Fibroblast of upper back skin (primary cell): Measurements from ENCODE around the gene ZGLP1.
"Not testable (repeated sequence)": the region's sequence is repeated elsewhere in the genome, so short reads cannot be mapped to it uniquely, and the experiment has no call there.

Experiments
- DNase-seq: peaks from one replicate; pipeline ENCODE4 v3.0.0-alpha.2; 2013

Gene ZGLP1

GRCh38 chr19:10309423-10309822, at the start of gene ZGLP1:
Gene ZGLP1, minus strand, starts transcription at chr19:10309815.
- DNase-seq, result no peak

GRCh38 chr19:10356431-10356830, 46.8 kb upstream of the ZGLP1 start:
- DNase-seq, result no peak

GRCh38 chr19:10353793-10354391, 44.3 kb upstream of the ZGLP1 start:
- DNase-seq, result peak; percentile 24

GRCh38 chr19:10352764-10353671, 43.4 kb upstream of the ZGLP1 start:
- no peak for DNase-seq

- DNase-seq, result no peak
These were observed 36.9 kb upstream of the ZGLP1 start for GRCh38 chr19:10346509-10346908.

- DNase-seq, result no peak
These were observed 35.2 kb upstream of the ZGLP1 start for GRCh38 chr19:10344780-10345179.

GRCh38 chr19:10343495-10343894, 33.9 kb upstream of the ZGLP1 start:
- DNase-seq, result no peak

GRCh38 chr19:10339977-10340376, 30.4 kb upstream of the ZGLP1 start:
- DNase-seq, result no peak

- DNase-seq, result no peak
These were observed 29.9 kb upstream of the ZGLP1 start, which contains the start of gene ICAM3 for GRCh38 chr19:10339380-10339960. Gene ICAM3, minus strand, starts transcription at chr19:10339624. Its CDS starts 10 bp downstream, at chr19:10339614.

GRCh38 chr19:10338940-10339339, 29.3 kb upstream of the ZGLP1 start:
- no peak for DNase-seq

GRCh38 chr19:10336725-10337124, 27.1 kb upstream of the ZGLP1 start:
- not testable (repeated sequence) for DNase-seq

GRCh38 chr19:10335352-10335985, 25.9 kb upstream of the ZGLP1 start:
- DNase-seq, result no peak

GRCh38 chr19:10334588-10335351, 25.2 kb upstream of the ZGLP1 start:
- DNase-seq, result peak; percentile 90

- DNase-seq, result no peak
These were observed 24.4 kb upstream of the ZGLP1 start for GRCh38 chr19:10333758-10334587.

GRCh38 chr19:10332965-10333757, 23.5 kb upstream of the ZGLP1 start, which contains the start of gene RAVER1:
Gene RAVER1, minus strand, starts transcription at chr19:10333529. Its CDS starts 22 bp downstream, at chr19:10333507.
- DNase-seq, result peak; percentile 97

- DNase-seq, result no peak
These were observed 22.7 kb upstream of the ZGLP1 start for GRCh38 chr19:10332158-10332964.

- DNase-seq, result no peak
These were observed 19.9 kb upstream of the ZGLP1 start for GRCh38 chr19:10329555-10329954.

GRCh38 chr19:10328558-10329429, 19.2 kb upstream of the ZGLP1 start:
- no peak for DNase-seq

- no peak for DNase-seq
These were observed 18.2 kb upstream of the ZGLP1 start for GRCh38 chr19:10327793-10328192.
